GM10266 (cell line): ENCODE data around the gene TMEM234.

Source experiments
- DNase-seq: peaks from one replicate; pipeline ENCODE4 v3.0.0; 2012; ENCODE audit errors: extremely low spot score
- CTCF ChIP-seq: IDR thresholded peaks from 2 replicates; pipeline ENCODE4 v1.5.1; 2012; ENCODE audit warnings: mild to moderate bottlenecking, low read depth; ENCODE audit not compliant: control insufficient read depth, insufficient read depth; ENCODE audit errors: missing control alignments

Gene TMEM234

DNA sequence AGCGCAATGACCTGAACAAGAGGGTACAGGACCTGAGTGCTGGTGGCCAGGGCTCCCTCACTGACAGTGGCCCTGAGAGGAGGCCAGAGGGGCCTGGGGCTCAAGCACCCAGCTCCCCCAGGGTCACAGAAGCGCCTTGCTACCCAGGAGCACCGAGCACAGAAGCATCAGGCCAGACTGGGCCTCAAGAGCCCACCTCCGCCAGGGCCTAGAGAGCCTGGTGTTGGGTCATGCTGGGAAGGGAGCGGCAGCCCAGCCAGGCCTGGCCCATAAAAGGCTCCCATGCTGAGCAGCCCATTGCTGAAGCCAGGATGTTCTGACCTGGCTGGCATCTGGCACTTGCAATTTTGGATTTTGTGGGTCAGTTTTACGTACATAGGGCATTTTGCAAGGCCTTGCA lies 27.2 kb downstream of the TMEM234 start:
- DNase-seq = no peak
- TF ChIP-seq CTCF = no peak

DNA sequence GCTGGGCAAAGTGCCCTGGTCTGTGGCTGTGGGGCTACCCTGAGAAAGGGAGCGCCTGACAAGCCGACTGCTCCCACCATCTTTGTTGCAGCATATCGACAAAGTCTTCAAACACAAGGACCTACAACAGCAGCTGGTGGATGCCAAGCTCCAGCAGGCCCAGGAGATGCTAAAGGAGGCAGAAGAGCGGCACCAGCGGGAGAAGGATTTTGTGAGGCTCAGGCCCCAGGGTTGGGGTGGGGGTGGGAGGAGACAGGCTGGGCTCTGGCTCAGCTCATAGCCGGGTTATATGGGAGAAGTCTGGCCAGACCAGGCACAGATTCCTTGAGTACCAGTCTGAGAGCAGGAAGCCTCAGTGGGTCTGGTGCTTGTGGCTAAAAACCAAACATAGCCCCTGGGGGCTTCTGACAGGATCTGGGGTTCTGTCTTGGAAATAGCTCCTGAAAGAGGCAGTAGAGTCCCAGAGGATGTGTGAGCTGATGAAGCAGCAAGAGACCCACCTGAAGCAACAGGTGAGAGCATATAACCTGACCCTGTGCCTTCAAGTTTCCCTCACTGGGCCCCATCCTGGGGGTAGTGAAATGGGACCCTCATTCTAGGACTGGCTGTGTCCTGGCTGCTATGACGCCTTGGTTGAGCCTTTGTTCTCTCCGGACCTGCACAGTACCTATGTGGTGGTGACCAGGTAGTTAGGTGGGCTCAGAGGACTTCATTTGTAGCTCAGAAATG lies 29.8 kb downstream of the TMEM234 start:
- no peak for TF ChIP-seq CTCF

DNA sequence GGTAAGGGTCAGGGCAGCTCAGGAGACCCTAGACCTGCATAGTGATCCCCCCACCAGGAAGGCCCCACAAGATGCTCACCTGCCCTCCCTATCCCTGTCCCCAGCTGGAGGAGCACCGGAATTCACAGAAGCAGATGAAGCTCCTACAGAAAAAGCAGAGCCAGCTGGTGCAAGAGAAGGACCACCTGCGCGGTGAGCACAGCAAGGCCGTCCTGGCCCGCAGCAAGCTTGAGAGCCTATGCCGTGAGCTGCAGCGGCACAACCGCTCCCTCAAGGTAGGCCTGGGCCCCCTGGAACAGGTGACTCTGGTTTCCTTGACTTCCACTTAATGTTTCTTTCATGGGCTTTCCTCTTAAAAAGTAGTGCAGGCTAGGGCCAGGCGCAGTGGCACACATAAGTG lies 34.3 kb downstream of the TMEM234 start:
- no peak for DNase-seq
- no peak for TF ChIP-seq CTCF

More for the DNA sequence above, 29.8 kb downstream of the TMEM234 start:
- no peak for DNase-seq

DNA sequence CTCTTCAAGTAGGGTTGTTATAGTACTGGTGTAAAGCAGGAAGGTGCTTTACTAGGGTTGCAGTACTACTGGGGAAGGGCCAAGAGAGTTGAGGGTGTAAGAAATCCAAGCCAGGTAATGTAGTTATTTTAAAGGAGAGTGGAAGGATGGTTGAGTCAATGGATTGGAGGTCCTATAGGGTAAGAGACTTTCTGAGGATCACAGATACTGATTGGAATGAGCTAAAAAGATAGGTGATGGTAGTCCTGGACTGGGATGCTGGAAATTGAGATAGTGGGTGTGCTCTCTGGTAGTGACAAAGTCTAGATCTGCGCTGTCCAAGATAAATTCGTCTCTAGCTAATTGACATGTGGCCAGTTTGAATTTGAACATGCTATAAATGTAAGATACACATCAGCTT lies 35.7 kb downstream of the TMEM234 start:
- TF ChIP-seq CTCF = no peak
- DNase-seq = no peak

DNA sequence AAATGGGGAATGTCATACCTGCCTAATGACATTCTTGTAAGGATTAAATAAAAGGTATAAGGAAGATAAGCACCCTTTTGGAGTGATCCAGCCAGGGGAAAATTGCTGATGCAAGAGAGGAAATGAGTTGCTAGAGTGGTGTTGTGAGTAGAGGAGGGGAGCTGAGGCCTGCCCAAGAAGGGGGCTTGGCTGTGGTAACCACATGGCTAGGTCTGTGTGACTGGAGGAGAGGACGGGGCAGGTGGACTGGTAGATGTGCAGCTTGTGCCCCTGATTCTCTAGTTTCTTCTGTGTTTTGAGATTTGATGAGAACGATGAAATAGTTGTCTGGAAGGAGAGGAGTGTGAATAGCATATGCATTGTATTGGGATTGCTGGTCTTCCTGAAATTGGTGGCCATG lies 36.1 kb downstream of the TMEM234 start:
- no peak for TF ChIP-seq CTCF
- DNase-seq = no peak

DNA sequence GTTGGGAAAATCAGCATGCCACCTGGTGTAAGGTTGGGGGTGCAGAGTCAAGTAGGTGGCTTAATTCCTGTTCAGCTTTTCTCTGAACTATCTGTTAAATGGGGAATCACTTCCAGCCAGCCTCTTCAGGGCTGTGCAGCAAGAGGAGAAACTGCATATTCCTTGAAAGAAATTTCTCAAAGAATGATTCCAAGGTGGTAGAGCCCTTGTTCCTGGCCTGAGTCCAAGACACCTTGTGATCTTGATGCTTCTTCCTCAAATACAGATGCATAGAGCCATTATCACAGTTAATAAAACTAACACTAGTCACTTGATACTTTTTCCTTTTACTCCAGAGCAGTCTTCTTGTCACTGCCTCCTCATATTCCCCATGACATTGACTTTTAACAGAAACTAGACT lies 37.5 kb downstream of the TMEM234 start:
- TF ChIP-seq CTCF = no peak
- no peak for DNase-seq

DNA sequence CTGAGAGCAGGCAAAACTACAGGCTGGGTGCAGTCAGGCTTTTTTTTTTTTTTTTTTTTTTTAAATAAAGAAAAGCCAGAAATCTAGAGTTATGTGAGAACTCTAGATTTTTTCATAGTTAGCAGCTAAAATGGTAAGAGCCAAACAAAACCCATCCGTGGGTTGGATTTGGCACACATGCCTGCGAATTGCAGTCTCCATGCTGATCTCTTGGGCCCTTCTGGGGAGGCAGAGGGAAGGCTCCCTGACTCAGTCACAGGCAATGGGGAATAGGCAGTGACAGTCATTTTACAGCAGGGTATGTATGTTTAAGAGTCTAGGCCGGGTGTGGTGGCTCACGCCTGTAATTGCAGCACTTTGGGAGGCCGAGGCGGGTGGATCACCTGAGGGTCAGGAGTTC lies 40.1 kb downstream of the TMEM234 start:
- no peak for DNase-seq
- no peak for TF ChIP-seq CTCF
